GM19025 (cell line): ENCODE measurements around the gene TEC.
A peak's percentile ranks its signal among the peaks of the same experiment; 100 is the strongest.
"Not testable (repeated sequence)": the region's sequence is repeated elsewhere in the genome, so short reads cannot be mapped to it uniquely, and the experiment has no call there.

ENCODE experiments used
- ATAC-seq: cut with Tn5 transposase; IDR thresholded peaks from one replicate; pipeline ENCODE4 v1.9.1; 2021; ENCODE audit warnings: mild to moderate bottlenecking, low read depth, moderate library complexity; ENCODE audit not compliant: unreplicated experiment

Gene TEC

GRCh38 chr4:48203819-48204218, 65.8 kb downstream of the TEC start:
- peak; percentile 44 for ATAC-seq

DNA sequence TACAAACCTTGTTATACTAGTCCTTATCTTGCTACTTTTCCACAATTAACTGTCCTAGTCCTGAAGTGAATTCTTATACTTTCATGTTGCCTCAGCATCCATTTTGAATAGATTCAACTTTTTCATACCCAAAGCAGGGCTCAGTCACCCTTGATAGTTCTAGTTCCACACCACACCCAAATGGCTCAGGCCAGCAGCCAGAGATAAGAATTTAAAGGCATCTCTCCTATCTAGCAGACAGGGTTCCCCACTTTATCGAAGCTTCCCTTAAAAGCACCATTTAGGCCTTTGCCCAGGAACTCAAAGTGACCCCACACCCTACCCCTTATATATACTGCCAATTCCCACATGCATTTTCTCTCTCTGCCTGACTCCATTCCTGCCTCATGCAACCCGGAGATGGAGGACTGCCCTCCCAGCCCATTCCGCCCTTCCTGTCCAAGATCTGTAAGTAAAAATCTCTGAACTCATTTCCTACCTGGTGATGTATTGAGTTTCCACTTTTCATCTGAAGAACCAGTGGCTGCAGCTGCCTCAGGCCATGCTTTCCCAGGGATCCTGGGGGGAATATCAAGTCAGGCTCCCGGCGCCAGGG, 71.9 kb downstream of the TEC start:
- ATAC-seq, result no peak

GRCh38 chr4:48196758-48197504, 72.7 kb downstream of the TEC start:
- peak; percentile 49 for ATAC-seq

GRCh38 chr4:48195853-48196252, 73.8 kb downstream of the TEC start:
- no peak for ATAC-seq

DNA sequence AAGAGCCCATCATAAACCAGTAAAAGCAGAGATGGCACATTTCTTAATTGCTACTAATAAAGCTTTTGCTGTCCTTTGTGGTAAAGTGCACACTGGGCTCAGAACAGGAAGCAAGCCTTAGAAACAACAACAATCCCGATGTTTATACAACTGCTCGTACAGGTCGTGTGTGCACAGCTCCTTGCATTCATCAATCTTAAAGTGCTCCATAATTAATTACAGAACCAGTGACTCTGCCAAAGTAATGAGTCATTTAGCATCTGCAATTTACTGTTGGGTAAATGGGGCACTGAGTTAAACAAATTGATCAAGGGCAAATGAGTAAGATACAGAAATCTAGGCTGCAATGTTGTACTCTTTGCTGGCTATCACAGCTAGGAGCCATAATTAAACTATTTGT, 74.3 kb downstream of the TEC start:
- no peak for ATAC-seq

GRCh38 chr4:48194971-48195370, 74.7 kb downstream of the TEC start:
- no peak for ATAC-seq

GRCh38 chr4:48193921-48194468, 75.6 kb downstream of the TEC start:
- no peak for ATAC-seq

GRCh38 chr4:48193096-48193836, 76.4 kb downstream of the TEC start:
- no peak for ATAC-seq

DNA sequence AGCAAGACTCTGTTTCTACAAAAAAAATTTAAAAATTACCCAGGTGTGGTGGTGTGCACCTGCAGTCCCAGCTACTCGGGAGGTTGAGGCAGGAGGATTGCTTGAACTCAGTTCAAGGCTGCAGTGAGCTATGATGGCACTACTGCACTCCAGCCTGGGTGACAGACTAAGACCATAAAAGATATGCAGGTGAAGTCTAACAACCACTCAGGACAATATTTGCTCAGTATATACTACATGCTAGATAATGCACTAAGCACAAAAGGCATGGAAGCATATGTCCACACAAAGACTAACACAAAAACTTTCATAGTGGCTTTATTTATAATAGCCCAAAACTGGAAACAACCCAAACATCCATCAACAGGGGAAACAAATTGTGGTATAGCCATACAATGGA, 77.9 kb downstream of the TEC start:
- no peak for ATAC-seq

GRCh38 chr4:48190839-48191238, 78.8 kb downstream of the TEC start:
- no peak for ATAC-seq

GRCh38 chr4:48189731-48190130, 79.9 kb downstream of the TEC start:
- no peak for ATAC-seq

GRCh38 chr4:48188390-48188789, 81.2 kb downstream of the TEC start:
- ATAC-seq, result no peak

- ATAC-seq, result no peak
Measured at GRCh38 chr4:48187813-48188212, 81.8 kb downstream of the TEC start.

DNA sequence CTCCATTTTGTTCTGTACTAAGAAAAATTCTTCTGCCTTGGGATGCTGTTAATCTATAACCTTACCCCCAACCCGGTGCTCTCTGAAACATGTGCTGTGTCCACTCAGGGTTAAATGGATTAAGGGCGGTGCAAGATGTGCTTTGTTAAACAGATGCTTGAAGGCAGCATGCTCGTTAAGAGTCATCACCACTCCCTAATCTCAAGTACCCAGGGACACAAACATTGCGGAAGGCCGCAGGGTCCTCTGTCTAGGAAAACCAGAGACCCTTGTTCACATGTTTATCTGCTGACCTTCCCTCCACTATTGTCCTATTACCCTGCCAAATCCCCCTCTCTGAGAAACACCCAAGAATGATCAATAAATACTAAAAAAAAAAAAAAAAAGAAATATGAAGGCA, 82.6 kb downstream of the TEC start:
- ATAC-seq, result not testable (repeated sequence)

- ATAC-seq, result not testable (repeated sequence)
Measured at GRCh38 chr4:48186394-48186793, 83.2 kb downstream of the TEC start.

DNA sequence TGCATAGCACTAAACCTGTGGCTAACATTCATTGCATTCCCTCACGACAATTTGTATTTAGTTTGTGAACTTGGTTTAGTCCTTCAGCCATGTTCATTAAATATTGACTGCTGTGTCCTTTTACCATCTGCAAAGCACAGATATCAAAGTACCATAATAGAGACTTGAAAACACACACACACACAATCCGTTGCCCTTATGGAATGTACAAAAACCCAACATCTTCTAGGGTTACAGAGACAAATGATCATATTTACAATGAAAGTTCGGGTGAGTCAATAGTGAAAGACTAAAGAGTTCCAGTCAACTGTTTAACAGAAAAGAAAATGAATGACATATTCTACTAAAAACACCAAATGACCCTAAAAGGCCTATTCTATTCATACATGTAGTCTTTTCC, 84.8 kb downstream of the TEC start:
- ATAC-seq, result no peak

DNA sequence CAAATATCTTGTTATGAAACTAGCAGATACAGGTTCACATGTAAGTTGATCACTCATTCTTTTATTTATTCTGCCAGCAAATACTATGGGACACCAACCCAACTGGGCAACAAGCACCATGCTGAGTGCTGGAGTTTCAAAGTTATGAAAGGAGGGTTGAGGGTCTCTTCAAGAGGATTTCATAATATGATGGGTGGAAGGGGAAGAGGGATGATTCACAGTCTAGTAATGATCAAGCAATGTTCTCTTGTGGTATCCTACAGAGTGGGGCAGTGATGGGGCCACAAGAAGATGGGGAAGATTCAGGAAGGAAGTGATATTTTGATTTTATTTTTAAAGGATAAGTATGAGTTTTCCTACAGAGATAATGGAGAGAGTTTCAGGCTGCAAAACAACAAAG, 89.4 kb downstream of the TEC start:
- ATAC-seq, result no peak

GRCh38 chr4:48178931-48179330, 90.7 kb downstream of the TEC start:
- ATAC-seq, result no peak

DNA sequence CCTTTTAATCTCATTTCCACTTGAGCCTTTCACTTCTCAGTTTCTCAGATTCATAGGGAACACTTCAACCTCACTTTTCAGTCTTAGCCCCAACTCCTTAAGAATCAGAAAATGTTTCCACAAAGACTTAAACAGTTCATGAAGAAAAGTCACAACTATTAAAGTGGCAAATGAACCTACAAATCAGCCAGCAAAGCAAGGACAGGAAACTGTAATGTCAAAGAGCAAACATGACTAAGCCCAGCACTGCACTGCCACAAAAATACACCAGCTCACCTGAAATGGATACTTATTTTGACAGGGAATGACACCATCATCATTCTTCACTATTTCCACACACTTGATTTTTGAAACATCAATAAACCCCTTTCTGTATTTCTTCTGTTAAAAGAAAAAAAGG, 93.8 kb downstream of the TEC start:
- no peak for ATAC-seq

DNA sequence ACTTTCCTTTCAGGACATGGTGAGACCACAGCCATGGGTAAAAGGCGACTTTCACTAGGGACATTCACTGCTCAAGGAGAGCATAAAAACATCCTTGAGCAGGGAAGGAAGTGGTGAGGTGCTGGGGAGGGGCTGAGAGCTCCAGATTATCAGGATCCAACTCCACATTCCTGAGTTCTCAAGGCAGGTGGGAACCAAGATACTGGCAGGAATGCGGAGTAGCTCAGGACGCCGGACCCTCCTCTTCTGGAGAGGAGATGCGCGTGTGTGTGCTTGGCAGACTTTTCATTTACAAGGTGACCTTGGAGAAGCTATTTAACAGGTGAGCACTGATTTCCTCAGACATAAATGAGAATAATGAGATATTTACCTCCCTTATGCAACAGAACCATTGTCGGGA, 94.3 kb downstream of the TEC start:
- ATAC-seq, result no peak
